ENCODE results near the gene KLF16.
A peak's percentile ranks its signal among the peaks of the same experiment; 100 is the strongest.

Gene KLF16

GRCh38 chr19:1854039-1854541 lies 9.3 kb downstream of the KLF16 start:
- H3K4me2 ChIP-seq (ENCODE audit: low read length), result no peak overlapping the region
- no peak overlapping the region for H2BK120ac ChIP-seq (ENCODE audit: low read depth, low read length)
- H3K79me2 ChIP-seq (ENCODE audit: control insufficient read depth, insufficient read depth, low read length), result peaks cover 32% of the 10 kb centered on the region
- no peaks in the 10 kb centered on the region for H3K36me3 ChIP-seq (ENCODE audit: control insufficient read depth, insufficient read depth, low read length)
- no peak overlapping the region for H3K18ac ChIP-seq (ENCODE audit: low read length)
- no peak overlapping the region for H3K56ac ChIP-seq (ENCODE audit: low read length)
- H4K8ac ChIP-seq (ENCODE audit: low read depth, low read length), result no peak overlapping the region
- no peak overlapping the region for H3K9ac ChIP-seq (ENCODE audit: low read length)
- H3K79me1 ChIP-seq (ENCODE audit: low read length), result peaks cover 16% of the 10 kb centered on the region
- no CpG with 5 or more reads among the region's 16 CpGs for WGBS (ENCODE audit: extremely low coverage, insufficient coverage, low lambda C conversion rate)
- H2AK5ac ChIP-seq (ENCODE audit: low read length), result no peak overlapping the region
- no peak overlapping the region for H3K4me3 ChIP-seq (ENCODE audit: low read length)
- DNase-seq, result no peak
- no peaks in the 10 kb centered on the region for H3K27me3 ChIP-seq (ENCODE audit: insufficient read depth, low read length, poor library complexity)
- H2BK5ac ChIP-seq (ENCODE audit: low read length), result no peak overlapping the region
- no peak overlapping the region for H4K5ac ChIP-seq (ENCODE audit: low read length)
- no peak overlapping the region for H3K27ac ChIP-seq (ENCODE audit: low read depth, low read length)
- H3K4me1 ChIP-seq (ENCODE audit: control insufficient read depth, low read depth, low read length), result peaks cover 12% of the 10 kb centered on the region
- no peak overlapping the region for H2BK15ac ChIP-seq (replicated peaks; ENCODE audit: low read depth)
- no peak overlapping the region for H3K23ac ChIP-seq (ENCODE audit: low read length)
- no peak overlapping the region for H3K4ac ChIP-seq (ENCODE audit: low read depth, low read length)

GRCh38 chr19:1853295-1854038 lies 9.9 kb downstream of the KLF16 start:
- Histone ChIP-seq H2BK15ac (replicated peaks; ENCODE audit: low read depth) (no peak overlapping the region), H3K79me1 (ENCODE audit: low read length) (peaks cover 12% of the 10 kb centered on the region), H4K5ac (ENCODE audit: low read length) (no peak overlapping the region), H3K56ac (ENCODE audit: low read length) (peak overlapping the region; percentile 34), H2BK5ac (ENCODE audit: low read length) (no peak overlapping the region), H3K79me2 (ENCODE audit: control insufficient read depth, insufficient read depth, low read length) (peaks cover 26% of the 10 kb centered on the region), H3K9ac (ENCODE audit: low read length) (no peak overlapping the region), H3K4ac (ENCODE audit: low read depth, low read length) (peak overlapping the region; percentile 24), H3K23ac (ENCODE audit: low read length) (no peak overlapping the region), H3K4me2 (ENCODE audit: low read length) (no peak overlapping the region), H3K18ac (ENCODE audit: low read length) (no peak overlapping the region), H2BK120ac (ENCODE audit: low read depth, low read length) (no peak overlapping the region), H4K8ac (ENCODE audit: low read depth, low read length) (no peak overlapping the region), H2AK5ac (ENCODE audit: low read length) (no peak overlapping the region), H3K4me1 (ENCODE audit: control insufficient read depth, low read depth, low read length) (peaks cover 10% of the 10 kb centered on the region), H3K27me3 (ENCODE audit: insufficient read depth, low read length, poor library complexity) (no peaks in the 10 kb centered on the region), H3K4me3 (ENCODE audit: low read length) (no peak overlapping the region), H3K36me3 (ENCODE audit: control insufficient read depth, insufficient read depth, low read length) (no peaks in the 10 kb centered on the region), H3K27ac (ENCODE audit: low read depth, low read length) (no peak overlapping the region)
- WGBS (ENCODE audit: extremely low coverage, insufficient coverage, low lambda C conversion rate), result no CpG with 5 or more reads among the region's 27 CpGs
- peak; percentile 91 for DNase-seq

GRCh38 chr19:1852581-1853128 lies 10.7 kb downstream of the KLF16 start:
- Histone ChIP-seq H3K4me2 (ENCODE audit: low read length) (no peak overlapping the region), H3K36me3 (ENCODE audit: control insufficient read depth, insufficient read depth, low read length) (no peaks in the 10 kb centered on the region), H3K79me2 (ENCODE audit: control insufficient read depth, insufficient read depth, low read length) (peaks cover 21% of the 10 kb centered on the region), H3K27me3 (ENCODE audit: insufficient read depth, low read length, poor library complexity) (no peaks in the 10 kb centered on the region), H4K5ac (ENCODE audit: low read length) (no peak overlapping the region), H3K18ac (ENCODE audit: low read length) (no peak overlapping the region), H3K56ac (ENCODE audit: low read length) (peak overlapping the region; percentile 37), H2AK5ac (ENCODE audit: low read length) (no peak overlapping the region), H3K4ac (ENCODE audit: low read depth, low read length) (no peak overlapping the region), H3K23ac (ENCODE audit: low read length) (no peak overlapping the region), H3K9ac (ENCODE audit: low read length) (no peak overlapping the region), H3K79me1 (ENCODE audit: low read length) (peaks cover 9% of the 10 kb centered on the region), H3K4me1 (ENCODE audit: control insufficient read depth, low read depth, low read length) (peaks cover 8% of the 10 kb centered on the region), H2BK15ac (replicated peaks; ENCODE audit: low read depth) (no peak overlapping the region), H4K8ac (ENCODE audit: low read depth, low read length) (no peak overlapping the region), H3K4me3 (ENCODE audit: low read length) (no peak overlapping the region), H2BK5ac (ENCODE audit: low read length) (no peak overlapping the region), H3K27ac (ENCODE audit: low read depth, low read length) (no peak overlapping the region), H2BK120ac (ENCODE audit: low read depth, low read length) (no peak overlapping the region)
- WGBS (ENCODE audit: extremely low coverage, insufficient coverage, low lambda C conversion rate), result no CpG with 5 or more reads among the region's 9 CpGs
- DNase-seq, result no peak

GRCh38 chr19:1851654-1852580 lies 11.5 kb downstream of the KLF16 start:
- peaks cover 10% of the 10 kb centered on the region for H3K4me1 ChIP-seq (ENCODE audit: control insufficient read depth, low read depth, low read length)
- no peak overlapping the region for H3K4me3 ChIP-seq (ENCODE audit: low read length)
- no peak overlapping the region for H2BK5ac ChIP-seq (ENCODE audit: low read length)
- H3K4ac ChIP-seq (ENCODE audit: low read depth, low read length), result no peak overlapping the region
- no peaks in the 10 kb centered on the region for H3K27me3 ChIP-seq (ENCODE audit: insufficient read depth, low read length, poor library complexity)
- peaks cover 25% of the 10 kb centered on the region for H3K79me2 ChIP-seq (ENCODE audit: control insufficient read depth, insufficient read depth, low read length)
- no peak overlapping the region for H4K5ac ChIP-seq (ENCODE audit: low read length)
- no peak overlapping the region for H3K27ac ChIP-seq (ENCODE audit: low read depth, low read length)
- H3K9ac ChIP-seq (ENCODE audit: low read length), result no peak overlapping the region
- no peak overlapping the region for H3K4me2 ChIP-seq (ENCODE audit: low read length)
- H4K8ac ChIP-seq (ENCODE audit: low read depth, low read length), result no peak overlapping the region
- H2AK5ac ChIP-seq (ENCODE audit: low read length), result no peak overlapping the region
- H3K79me1 ChIP-seq (ENCODE audit: low read length), result peaks cover 13% of the 10 kb centered on the region
- no peak overlapping the region for H2BK120ac ChIP-seq (ENCODE audit: low read depth, low read length)
- H3K56ac ChIP-seq (ENCODE audit: low read length), result no peak overlapping the region
- no peak overlapping the region for H2BK15ac ChIP-seq (replicated peaks; ENCODE audit: low read depth)
- H3K36me3 ChIP-seq (ENCODE audit: control insufficient read depth, insufficient read depth, low read length), result no peaks in the 10 kb centered on the region
- H3K18ac ChIP-seq (ENCODE audit: low read length), result no peak overlapping the region
- no peak overlapping the region for H3K23ac ChIP-seq (ENCODE audit: low read length)
- no CpG with 5 or more reads among the region's 66 CpGs for WGBS (ENCODE audit: extremely low coverage, insufficient coverage, low lambda C conversion rate)
- no peak for DNase-seq

GRCh38 chr19:1850809-1851653 lies 12.3 kb downstream of the KLF16 start:
- Histone ChIP-seq H3K79me2 (ENCODE audit: control insufficient read depth, insufficient read depth, low read length) (peaks cover 27% of the 10 kb centered on the region), H3K27me3 (ENCODE audit: insufficient read depth, low read length, poor library complexity) (no peaks in the 10 kb centered on the region), H3K18ac (ENCODE audit: low read length) (no peak overlapping the region), H2AK5ac (ENCODE audit: low read length) (no peak overlapping the region), H3K56ac (ENCODE audit: low read length) (no peak overlapping the region), H2BK5ac (ENCODE audit: low read length) (no peak overlapping the region), H3K79me1 (ENCODE audit: low read length) (peaks cover 17% of the 10 kb centered on the region), H2BK120ac (ENCODE audit: low read depth, low read length) (no peak overlapping the region), H3K27ac (ENCODE audit: low read depth, low read length) (no peak overlapping the region), H3K4ac (ENCODE audit: low read depth, low read length) (no peak overlapping the region), H4K8ac (ENCODE audit: low read depth, low read length) (no peak overlapping the region), H3K23ac (ENCODE audit: low read length) (no peak overlapping the region), H4K5ac (ENCODE audit: low read length) (no peak overlapping the region), H3K4me2 (ENCODE audit: low read length) (no peak overlapping the region), H3K9ac (ENCODE audit: low read length) (no peak overlapping the region), H2BK15ac (replicated peaks; ENCODE audit: low read depth) (no peak overlapping the region), H3K4me3 (ENCODE audit: low read length) (no peak overlapping the region), H3K36me3 (ENCODE audit: control insufficient read depth, insufficient read depth, low read length) (no peaks in the 10 kb centered on the region), H3K4me1 (ENCODE audit: control insufficient read depth, low read depth, low read length) (peaks cover 6% of the 10 kb centered on the region)
- no CpG with 5 or more reads among the region's 31 CpGs for WGBS (ENCODE audit: extremely low coverage, insufficient coverage, low lambda C conversion rate)
- DNase-seq, result peak; percentile 44
